ENCODE results near the gene CCDC174. TPM values are rescaled to one million over a fixed set of nuclear protein-coding genes. Genes with fewer than 3 reads are reported as not detected.

Gene CCDC174
- total and polyA plus RNA-seq, 4 donors, result 4.9 to 14.2 (median 7.0) TPM

- TF ChIP-seq JUND (IDR thresholded peaks at IDR 0.05) (no peak), HNF4G (IDR thresholded peaks at IDR 0.05) (no peak), RAD21 (IDR thresholded peaks at IDR 0.05) (no peak), CTCF (IDR thresholded peaks at IDR 0.05; ENCODE audit: low read depth, low read length, missing input control) (no peak), TAF1 (conservative IDR thresholded peaks at IDR 0.05) (no peak), REST (IDR thresholded peaks at IDR 0.05) (no peak), FOXA1 (IDR thresholded peaks at IDR 0.05) (no peak), RXRA (IDR thresholded peaks at IDR 0.05) (no peak), YY1 (IDR thresholded peaks at IDR 0.05) (no peak), EGR1 (IDR thresholded peaks at IDR 0.05; ENCODE audit: low read depth in 2 of 2) (no peak), FOXA2 (IDR thresholded peaks at IDR 0.05) (no peak), HNF4A (conservative IDR thresholded peaks at IDR 0.05) (no peak), NR2F2 (IDR thresholded peaks at IDR 0.05) (no peak), SP1 (IDR thresholded peaks at IDR 0.05) (no peak), GABPA (IDR thresholded peaks at IDR 0.05 in 1 of 2, conservative IDR thresholded peaks at IDR 0.05 in 1 of 2) (no peak)
- TF ChIP-seq, protein P1, sequence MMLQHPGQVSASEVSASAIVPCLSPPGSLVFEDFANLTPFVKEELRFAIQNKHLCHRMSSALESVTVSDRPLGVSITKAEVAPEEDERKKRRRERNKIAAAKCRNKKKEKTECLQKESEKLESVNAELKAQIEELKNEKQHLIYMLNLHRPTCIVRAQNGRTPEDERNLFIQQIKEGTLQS (IDR thresholded peaks at IDR 0.05), result no peak
- TF ChIP-seq, protein P2, sequence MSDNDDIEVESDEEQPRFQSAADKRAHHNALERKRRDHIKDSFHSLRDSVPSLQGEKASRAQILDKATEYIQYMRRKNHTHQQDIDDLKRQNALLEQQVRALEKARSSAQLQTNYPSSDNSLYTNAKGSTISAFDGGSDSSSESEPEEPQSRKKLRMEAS (IDR thresholded peaks at IDR 0.05), result no peak
- no peaks in the 10 kb centered on the region for H3K36me3 ChIP-seq (ENCODE audit: control insufficient read depth in 4 of 4, insufficient read depth in 3 of 4, low read depth in 1 of 4, low read length in 3 of 4)
- peaks cover 0 to 15% (median 2%) of the 10 kb centered on the region in 4 donors for H3K4me1 ChIP-seq (ENCODE audit: control insufficient read depth in 4 of 4, insufficient read depth in 4 of 4, low read length in 3 of 4)
- whole genome bisulfite sequencing, result 50% methylated on average over 4 of the region's 4 CpGs
- H3K9me3 ChIP-seq (ENCODE audit: control insufficient read depth in 4 of 4, low read length in 3 of 4), result peaks cover 0 to 2% (median 0%) of the 10 kb centered on the region in 4 donors
- no peak overlapping the region for H3K9ac ChIP-seq (ENCODE audit: low read depth in 1 of 2, low read length in 2 of 2)
- H3K27me3 ChIP-seq (ENCODE audit: control insufficient read depth in 4 of 4, insufficient read depth in 4 of 4, low read length in 3 of 4), result no peaks in the 10 kb centered on the region
- no peak for DNase-seq (ENCODE audit: low spot score)
- H3K27ac ChIP-seq (ENCODE audit: low read depth in 1 of 2, low read length in 2 of 2), result no peak overlapping the region
- H3K4me3 ChIP-seq (ENCODE audit: low read depth in 1 of 3, low read length in 3 of 3), result no peak overlapping the region
Observed at GRCh38 chr3:14623569-14624051, 28.0 kb upstream of the CCDC174 start.

- TF ChIP-seq YY1 (IDR thresholded peaks at IDR 0.05) (no peak), HNF4G (IDR thresholded peaks at IDR 0.05) (no peak), REST (IDR thresholded peaks at IDR 0.05) (no peak)
- Histone ChIP-seq H3K9ac (ENCODE audit: low read depth in 1 of 2, low read length in 2 of 2) (no peak overlapping the region), H3K27ac (ENCODE audit: low read depth in 1 of 2, low read length in 2 of 2) (no peak overlapping the region), H3K36me3 (ENCODE audit: control insufficient read depth in 4 of 4, insufficient read depth in 3 of 4, low read depth in 1 of 4, low read length in 3 of 4) (no peaks in the 10 kb centered on the region), H3K4me1 (ENCODE audit: control insufficient read depth in 4 of 4, insufficient read depth in 4 of 4, low read length in 3 of 4) (peaks cover 0 to 15% (median 2%) of the 10 kb centered on the region in 4 donors), H3K4me3 (ENCODE audit: low read depth in 1 of 3, low read length in 3 of 3) (no peak overlapping the region), H3K27me3 (ENCODE audit: control insufficient read depth in 4 of 4, insufficient read depth in 4 of 4, low read length in 3 of 4) (no peaks in the 10 kb centered on the region), H3K9me3 (ENCODE audit: control insufficient read depth in 4 of 4, low read length in 3 of 4) (peaks cover 0 to 2% (median 0%) of the 10 kb centered on the region in 4 donors)
- no peak for DNase-seq (ENCODE audit: low spot score)
Observed at GRCh38 chr3:14624498-14624897, 27.1 kb upstream of the CCDC174 start.

Data from liver (tissue), 9 donors.